Ovary (tissue), 3 donors: ENCODE data around the gene PPA1.

Source experiments
- EP300 ChIP-seq: sonication (generic); formaldehyde crosslinking; IDR thresholded peaks from one replicate; pipeline ENCODE4 v1.6.1; 2017; ENCODE audit warnings: antibody characterized with exemption
- POLR2A ChIP-seq: fragments of 450-650 bp; IDR thresholded peaks from one replicate; pipeline ENCODE4 v1.6.1; 2017; ENCODE audit warnings: antibody characterized with exemption, mild to moderate bottlenecking, moderate library complexity
- TF ChIP-seq, protein P1 (sequence below), 3 donors: fragments of 450-650 bp in 2 of 3; fragments of 200-600 bp in 1 of 3; IDR thresholded peaks; one replicate each; pipeline versions ENCODE4 v1.5.1 to v1.8.0; 2016 to 2022; ENCODE audit warnings: antibody characterized with exemption in 3 of 3, mild to moderate bottlenecking in 1 of 3
- donor health status: DM: no; HTN: no; CAD: no.

DNA sequence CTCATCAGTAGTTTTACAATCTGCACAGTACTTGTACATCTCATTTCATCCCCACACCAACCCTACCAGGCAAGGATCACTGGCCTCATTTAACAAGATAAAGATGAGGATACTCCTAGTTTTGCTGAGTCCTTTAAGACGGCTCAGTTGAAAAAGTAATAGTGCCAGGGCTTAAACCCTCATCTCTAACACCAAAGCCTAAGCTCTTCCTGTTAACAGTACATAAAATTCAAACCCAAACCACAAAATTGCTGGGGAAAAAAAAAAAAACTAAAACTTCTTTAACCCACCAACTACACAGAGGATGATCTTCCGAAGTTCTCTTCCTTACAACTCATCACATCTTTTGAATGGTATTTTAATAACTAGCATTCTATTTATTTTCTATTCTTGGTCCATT lies 64.2 kb downstream of the PPA1 start:
- TF ChIP-seq POLR2A (no peak), EP300 (no peak)
- TF ChIP-seq, protein P1, sequence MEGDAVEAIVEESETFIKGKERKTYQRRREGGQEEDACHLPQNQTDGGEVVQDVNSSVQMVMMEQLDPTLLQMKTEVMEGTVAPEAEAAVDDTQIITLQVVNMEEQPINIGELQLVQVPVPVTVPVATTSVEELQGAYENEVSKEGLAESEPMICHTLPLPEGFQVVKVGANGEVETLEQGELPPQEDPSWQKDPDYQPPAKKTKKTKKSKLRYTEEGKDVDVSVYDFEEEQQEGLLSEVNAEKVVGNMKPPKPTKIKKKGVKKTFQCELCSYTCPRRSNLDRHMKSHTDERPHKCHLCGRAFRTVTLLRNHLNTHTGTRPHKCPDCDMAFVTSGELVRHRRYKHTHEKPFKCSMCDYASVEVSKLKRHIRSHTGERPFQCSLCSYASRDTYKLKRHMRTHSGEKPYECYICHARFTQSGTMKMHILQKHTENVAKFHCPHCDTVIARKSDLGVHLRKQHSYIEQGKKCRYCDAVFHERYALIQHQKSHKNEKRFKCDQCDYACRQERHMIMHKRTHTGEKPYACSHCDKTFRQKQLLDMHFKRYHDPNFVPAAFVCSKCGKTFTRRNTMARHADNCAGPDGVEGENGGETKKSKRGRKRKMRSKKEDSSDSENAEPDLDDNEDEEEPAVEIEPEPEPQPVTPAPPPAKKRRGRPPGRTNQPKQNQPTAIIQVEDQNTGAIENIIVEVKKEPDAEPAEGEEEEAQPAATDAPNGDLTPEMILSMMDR (IDR thresholded peaks at IDR 0.05): no peak
